ENCODE results near the gene GRB2. TPM values are rescaled to one million over a fixed set of nuclear protein-coding genes. Genes with fewer than 3 reads are reported as not detected.

GRB2 gene
- total and polyA plus RNA-seq, 10 of the 15 experiments (the other 5 are each of a cell fraction or from before 2014, with no cell fraction given), result 113 to 268 (median 158) TPM

GRCh38 chr17:75373280-75373679, 32.2 kb downstream of the GRB2 start:
- Histone ChIP-seq H3K9me3 (replicated peaks; ENCODE audit: control insufficient read depth, insufficient read depth, low read length) (no peaks in the 10 kb centered on the region), H3K79me2 (ENCODE audit: control insufficient read depth, insufficient read depth, low read length) (peaks cover 92% of the 10 kb centered on the region), H3K27me3 (replicated peaks in 1 of 2; ENCODE audit: control insufficient read depth in 2 of 2, insufficient read depth in 2 of 2, low read length in 1 of 2) (no peaks in the 10 kb centered on the region), H3K27ac (ENCODE audit: control insufficient read depth, insufficient read depth) (no peak overlapping the region), H3K4me2 (ENCODE audit: control insufficient read depth, insufficient read depth) (no peak overlapping the region), H4K20me1 (ENCODE audit: control insufficient read depth, insufficient read depth) (peaks cover 12% of the 10 kb centered on the region), H3K36me3 (ENCODE audit: control insufficient read depth in 2 of 2, insufficient read depth in 2 of 2, low read length in 1 of 2) (peaks cover 10 to 39% of the 10 kb centered on the region in 2 experiments), H3K4me1 (ENCODE audit: control insufficient read depth, insufficient read depth, low read length) (peaks cover 19% of the 10 kb centered on the region), H3K9ac (ENCODE audit: control insufficient read depth, insufficient read depth, low read length) (no peak overlapping the region), H2AFZ (ENCODE audit: control insufficient read depth, low read depth, low read length) (no peak overlapping the region), H3K4me3 (no peak overlapping the region)
- intact Hi-C loops (cut with micrococcal nuclease; ENCODE audit: unreplicated experiment) (no loop called here), in situ Hi-C loops (cut with MboI) (no loop called here)
- FAIRE-seq, result no peak
- ChIA-PET RAD21 (ENCODE audit: unreplicated experiment) (interaction anchor here (1.2 to 1.6 kb wide), 5 partner anchors 29 to 84 kb away, joined by 3 to 6 read pairs (median 4); partner anchors contain the start of genes GRB2 and SLC25A19), CTCF (interaction anchor here (0.9 to 3.0 kb wide), 8 partner anchors 12 to 103 kb away, joined by 3 to 9 read pairs (median 4); partner anchors contain the start of gene SLC25A19), SMC1A (ENCODE audit: uncharacterized antibody, unreplicated experiment) (interaction anchor here (0.6 to 7.6 kb wide), 12 partner anchors 9 to 412 kb away, joined by 3 to 27 read pairs (median 6); partner anchors contain the start of gene SLC25A19), POLR2A (interaction anchor here (0.6 to 2.1 kb wide), 7 partner anchors 14 to 295 kb away, joined by 3 to 8 read pairs (median 4); no protein-coding TSS in a partner anchor)
- BruUV-seq (replicated peaks), result no TSS peak
- no peak for DNase-seq (ENCODE audit: low read depth, low spot score)
- 50% methylated on average over 4 of the region's 4 CpGs for WGBS (ENCODE audit: insufficient coverage, insufficient replicate concordance, low lambda C conversion rate, missing lambda C conversion rate)
- ATAC-seq, result no peak
- TF ChIP-seq NFXL1 (IDR thresholded peaks at IDR 0.05; ENCODE audit: borderline replicate concordance) (no peak), STAT3 (IDR thresholded peaks at IDR 0.05; ENCODE audit: low read depth, low read length) (no peak), FOXM1 (IDR thresholded peaks at IDR 0.05; ENCODE audit: low read depth, low read length) (no peak), ETV6 (conservative IDR thresholded peaks at IDR 0.05 in 1 of 2, IDR thresholded peaks at IDR 0.05 in 1 of 2; ENCODE audit: borderline replicate concordance in 1 of 2, low read depth in 1 of 2) (no peak), RB1 (IDR thresholded peaks at IDR 0.05; ENCODE audit: borderline replicate concordance) (no peak), EED (IDR thresholded peaks at IDR 0.05; ENCODE audit: low read depth) (no peak), STAT1 (conservative IDR thresholded peaks at IDR 0.05) (no peak), EP300 (IDR thresholded peaks at IDR 0.05; ENCODE audit: borderline replicate concordance in 1 of 2, control insufficient read depth in 1 of 2, low read depth in 2 of 2, low read length in 2 of 2) (no peak), POU2F2 (IDR thresholded peaks at IDR 0.05; ENCODE audit: borderline replicate concordance, low read depth, low read length) (no peak), TARDBP (IDR thresholded peaks at IDR 0.05; ENCODE audit: borderline replicate concordance) (no peak), ZBTB33 (IDR thresholded peaks at IDR 0.05) (no peak), ASH2L (IDR thresholded peaks at IDR 0.05; ENCODE audit: borderline replicate concordance, low read depth) (no peak), ZSCAN29 (IDR thresholded peaks at IDR 0.05) (no peak), HDAC2 (IDR thresholded peaks at IDR 0.05) (no peak), RBBP5 (conservative IDR thresholded peaks at IDR 0.05) (no peak), BCL11A (IDR thresholded peaks at IDR 0.05; ENCODE audit: low read depth, low read length) (no peak)
- TF ChIP-seq, protein P1, sequence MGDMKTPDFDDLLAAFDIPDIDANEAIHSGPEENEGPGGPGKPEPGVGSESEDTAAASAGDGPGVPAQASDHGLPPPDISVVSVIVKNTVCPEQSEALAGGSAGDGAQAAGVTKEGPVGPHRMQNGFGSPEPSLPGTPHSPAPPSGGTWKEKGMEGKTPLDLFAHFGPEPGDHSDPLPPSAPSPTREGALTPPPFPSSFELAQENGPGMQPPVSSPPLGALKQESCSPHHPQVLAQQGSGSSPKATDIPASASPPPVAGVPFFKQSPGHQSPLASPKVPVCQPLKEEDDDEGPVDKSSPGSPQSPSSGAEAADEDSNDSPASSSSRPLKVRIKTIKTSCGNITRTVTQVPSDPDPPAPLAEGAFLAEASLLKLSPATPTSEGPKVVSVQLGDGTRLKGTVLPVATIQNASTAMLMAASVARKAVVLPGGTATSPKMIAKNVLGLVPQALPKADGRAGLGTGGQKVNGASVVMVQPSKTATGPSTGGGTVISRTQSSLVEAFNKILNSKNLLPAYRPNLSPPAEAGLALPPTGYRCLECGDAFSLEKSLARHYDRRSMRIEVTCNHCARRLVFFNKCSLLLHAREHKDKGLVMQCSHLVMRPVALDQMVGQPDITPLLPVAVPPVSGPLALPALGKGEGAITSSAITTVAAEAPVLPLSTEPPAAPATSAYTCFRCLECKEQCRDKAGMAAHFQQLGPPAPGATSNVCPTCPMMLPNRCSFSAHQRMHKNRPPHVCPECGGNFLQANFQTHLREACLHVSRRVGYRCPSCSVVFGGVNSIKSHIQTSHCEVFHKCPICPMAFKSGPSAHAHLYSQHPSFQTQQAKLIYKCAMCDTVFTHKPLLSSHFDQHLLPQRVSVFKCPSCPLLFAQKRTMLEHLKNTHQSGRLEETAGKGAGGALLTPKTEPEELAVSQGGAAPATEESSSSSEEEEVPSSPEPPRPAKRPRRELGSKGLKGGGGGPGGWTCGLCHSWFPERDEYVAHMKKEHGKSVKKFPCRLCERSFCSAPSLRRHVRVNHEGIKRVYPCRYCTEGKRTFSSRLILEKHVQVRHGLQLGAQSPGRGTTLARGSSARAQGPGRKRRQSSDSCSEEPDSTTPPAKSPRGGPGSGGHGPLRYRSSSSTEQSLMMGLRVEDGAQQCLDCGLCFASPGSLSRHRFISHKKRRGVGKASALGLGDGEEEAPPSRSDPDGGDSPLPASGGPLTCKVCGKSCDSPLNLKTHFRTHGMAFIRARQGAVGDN (IDR thresholded peaks at IDR 0.05), result no peak

Data from GM12878 (cell line).